ENCODE measurements around the gene CNTNAP2.
"Not testable (repeated sequence)": the region's sequence is repeated elsewhere in the genome, so short reads cannot be mapped to it uniquely, and the experiment has no call there.

CNTNAP2 gene

GRCh38 chr7:147023440-147023839 lies 906.8 kb downstream of the CNTNAP2 start:
- no peak for DNase-seq (ENCODE audit: low spot score)

GRCh38 chr7:147029953-147030352 lies 913.4 kb downstream of the CNTNAP2 start:
- DNase-seq (ENCODE audit: low spot score) = no peak

- DNase-seq (ENCODE audit: low spot score) = no peak
These were observed 917.0 kb downstream of the CNTNAP2 start for GRCh38 chr7:147033641-147034040.

GRCh38 chr7:147041438-147041837 lies 924.8 kb downstream of the CNTNAP2 start:
- DNase-seq (ENCODE audit: low spot score) = no peak

GRCh38 chr7:147044941-147045340 lies 928.3 kb downstream of the CNTNAP2 start:
- DNase-seq (ENCODE audit: low spot score) = no peak

GRCh38 chr7:147047696-147048095 lies 931.1 kb downstream of the CNTNAP2 start:
- no peak for DNase-seq (ENCODE audit: low spot score)

- DNase-seq (ENCODE audit: low spot score) = no peak
These were observed 932.3 kb downstream of the CNTNAP2 start for GRCh38 chr7:147048864-147049263.

GRCh38 chr7:147052818-147053217 lies 936.2 kb downstream of the CNTNAP2 start:
- DNase-seq (ENCODE audit: low spot score) = no peak

- DNase-seq (ENCODE audit: low spot score) = no peak
These were observed 937.1 kb downstream of the CNTNAP2 start for GRCh38 chr7:147053746-147054145.

GRCh38 chr7:147060070-147060469 lies 943.5 kb downstream of the CNTNAP2 start:
- DNase-seq (ENCODE audit: low spot score) = no peak

GRCh38 chr7:147062897-147063296 lies 946.3 kb downstream of the CNTNAP2 start:
- DNase-seq (ENCODE audit: low spot score) = no peak

- no peak for DNase-seq (ENCODE audit: low spot score)
These were observed 952.2 kb downstream of the CNTNAP2 start for GRCh38 chr7:147068842-147069241.

GRCh38 chr7:147069771-147070170 lies 953.2 kb downstream of the CNTNAP2 start:
- DNase-seq (ENCODE audit: low spot score) = no peak

- DNase-seq (ENCODE audit: low spot score) = no peak
These were observed 954.3 kb downstream of the CNTNAP2 start for GRCh38 chr7:147070886-147071285.

GRCh38 chr7:147071536-147071935 lies 954.9 kb downstream of the CNTNAP2 start:
- no peak for DNase-seq (ENCODE audit: low spot score)

- no peak for DNase-seq (ENCODE audit: low spot score)
These were observed 961.7 kb downstream of the CNTNAP2 start for GRCh38 chr7:147078312-147078711.

- DNase-seq (ENCODE audit: low spot score) = no peak
These were observed 962.5 kb downstream of the CNTNAP2 start for GRCh38 chr7:147079083-147079482.

GRCh38 chr7:147079921-147080420 lies 963.4 kb downstream of the CNTNAP2 start:
- no peak for DNase-seq (ENCODE audit: low spot score)

- no peak for DNase-seq (ENCODE audit: low spot score)
These were observed 964.5 kb downstream of the CNTNAP2 start for GRCh38 chr7:147081117-147081516.

- no peak for DNase-seq (ENCODE audit: low spot score)
These were observed 972.5 kb downstream of the CNTNAP2 start for GRCh38 chr7:147089051-147089461.

GRCh38 chr7:147089608-147090007 lies 973.0 kb downstream of the CNTNAP2 start:
- DNase-seq (ENCODE audit: low spot score) = no peak

GRCh38 chr7:147096629-147097028 lies 980.0 kb downstream of the CNTNAP2 start:
- DNase-seq (ENCODE audit: low spot score) = no peak

- DNase-seq (ENCODE audit: low spot score) = no peak
These were observed 986.6 kb downstream of the CNTNAP2 start for GRCh38 chr7:147103224-147103623.

- no peak for DNase-seq (ENCODE audit: low spot score)
These were observed 990.1 kb downstream of the CNTNAP2 start for GRCh38 chr7:147106746-147107145.

GRCh38 chr7:147114525-147114924 lies 997.9 kb downstream of the CNTNAP2 start:
- DNase-seq (ENCODE audit: low spot score) = not testable (repeated sequence)
